GM21381 (cell line): ENCODE data around the gene CYP3A4.
"Not testable (repeated sequence)": the region's sequence is repeated elsewhere in the genome, so short reads cannot be mapped to it uniquely, and the experiment has no call there.

Experiments used
- ATAC-seq: cut with Tn5 transposase; IDR thresholded peaks from one replicate; pipeline ENCODE4 v1.9.1; 2021; ENCODE audit warnings: mild to moderate bottlenecking, moderate library complexity; ENCODE audit not compliant: unreplicated experiment

The CYP3A4 gene

DNA sequence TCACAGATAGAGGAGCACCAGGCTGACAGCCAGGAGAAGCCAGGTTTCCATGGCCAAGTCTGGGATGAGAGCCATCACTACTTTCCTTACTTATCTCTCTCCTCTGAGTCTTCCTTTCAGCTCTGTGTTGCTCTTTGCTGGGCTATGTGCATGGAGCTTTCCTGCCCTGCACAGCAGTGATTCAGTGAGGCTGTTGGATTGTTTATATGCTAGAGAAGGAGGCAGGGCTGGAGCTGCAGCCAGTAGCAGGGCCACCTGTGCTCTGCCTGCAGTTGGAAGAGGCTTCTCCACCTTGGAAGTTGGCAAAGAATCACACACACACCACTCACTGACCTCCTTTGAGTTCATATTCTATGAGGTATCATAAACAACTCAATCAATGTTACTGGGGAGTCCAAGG, at the start of gene CYP3A4:
TSS of gene CYP3A4 (minus strand) at position 178 of the 400 bp plus-strand sequence. CDS start at position 75, 103 bp downstream.
- no peak for ATAC-seq

- no peak for ATAC-seq
Measured at GRCh38 chr7:99833289-99833877, 49.4 kb upstream of the CYP3A4 start.

DNA sequence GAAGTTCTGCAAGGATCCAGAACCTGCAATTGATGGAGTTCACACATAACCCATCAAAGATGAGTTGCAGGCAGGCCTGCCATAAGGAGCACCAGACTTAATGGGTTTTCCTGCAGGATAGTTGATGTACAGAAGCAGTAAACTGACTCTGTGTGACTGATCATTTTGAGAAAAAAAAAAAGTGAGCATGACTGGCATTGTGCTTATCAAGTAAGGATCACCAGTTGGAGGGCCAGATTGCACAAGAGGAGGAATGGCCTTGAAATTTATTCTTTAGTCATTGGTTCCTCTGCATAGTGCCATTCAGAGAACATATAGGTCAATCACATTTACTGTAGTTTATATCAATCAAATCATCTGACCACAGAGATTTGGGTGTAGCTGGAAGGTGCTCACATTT, 47.6 kb upstream of the CYP3A4 start:
- ATAC-seq = no peak

DNA sequence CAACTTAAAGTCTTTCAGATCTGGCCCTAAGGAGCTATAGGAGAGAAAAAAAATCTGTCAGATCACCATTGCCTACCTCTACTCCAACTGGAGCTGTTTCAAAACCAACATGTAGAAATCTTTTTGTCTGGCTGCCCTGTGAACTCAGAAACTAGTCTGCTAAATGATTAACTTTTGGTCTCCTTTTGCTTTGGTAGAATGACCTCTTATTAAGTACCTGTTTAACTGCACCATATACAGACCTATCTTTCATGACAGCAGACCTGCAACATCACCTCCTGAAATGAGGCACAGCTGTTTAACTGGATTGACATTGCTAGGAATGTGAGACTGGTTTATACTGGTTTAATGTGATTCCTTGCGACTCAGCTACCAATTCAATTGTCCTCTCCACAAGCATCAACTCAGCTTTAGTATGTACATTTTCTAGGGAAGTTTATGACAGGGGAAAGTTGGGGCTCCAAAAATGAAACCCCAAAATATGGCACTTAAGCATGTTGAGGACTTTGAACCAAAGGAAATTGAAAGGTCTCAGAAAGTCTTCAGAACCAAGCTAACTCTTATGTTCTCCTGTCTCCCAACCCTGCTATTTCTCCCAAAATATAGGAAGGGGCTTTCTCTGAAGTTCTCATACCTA, 45.7 kb upstream of the CYP3A4 start:
- no peak for ATAC-seq

DNA sequence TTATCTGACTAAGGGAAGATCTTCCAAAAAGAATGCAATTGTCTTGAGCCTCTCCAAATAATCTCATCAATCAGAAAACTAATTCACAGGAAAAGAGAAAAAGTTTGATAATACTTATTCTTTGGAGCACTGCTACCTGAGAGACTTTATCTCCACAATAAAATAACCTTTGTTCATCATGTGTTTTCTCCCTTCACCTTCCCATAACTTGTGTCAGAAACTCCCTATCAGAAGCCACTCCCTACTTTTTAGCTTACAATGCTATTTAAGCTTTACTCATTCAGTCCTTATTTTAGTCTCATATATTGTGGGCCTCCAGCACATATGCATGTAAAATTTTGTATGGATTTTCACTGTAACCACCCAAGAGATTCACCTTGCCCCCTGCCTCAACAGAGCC, 44.8 kb upstream of the CYP3A4 start:
- ATAC-seq = no peak

DNA sequence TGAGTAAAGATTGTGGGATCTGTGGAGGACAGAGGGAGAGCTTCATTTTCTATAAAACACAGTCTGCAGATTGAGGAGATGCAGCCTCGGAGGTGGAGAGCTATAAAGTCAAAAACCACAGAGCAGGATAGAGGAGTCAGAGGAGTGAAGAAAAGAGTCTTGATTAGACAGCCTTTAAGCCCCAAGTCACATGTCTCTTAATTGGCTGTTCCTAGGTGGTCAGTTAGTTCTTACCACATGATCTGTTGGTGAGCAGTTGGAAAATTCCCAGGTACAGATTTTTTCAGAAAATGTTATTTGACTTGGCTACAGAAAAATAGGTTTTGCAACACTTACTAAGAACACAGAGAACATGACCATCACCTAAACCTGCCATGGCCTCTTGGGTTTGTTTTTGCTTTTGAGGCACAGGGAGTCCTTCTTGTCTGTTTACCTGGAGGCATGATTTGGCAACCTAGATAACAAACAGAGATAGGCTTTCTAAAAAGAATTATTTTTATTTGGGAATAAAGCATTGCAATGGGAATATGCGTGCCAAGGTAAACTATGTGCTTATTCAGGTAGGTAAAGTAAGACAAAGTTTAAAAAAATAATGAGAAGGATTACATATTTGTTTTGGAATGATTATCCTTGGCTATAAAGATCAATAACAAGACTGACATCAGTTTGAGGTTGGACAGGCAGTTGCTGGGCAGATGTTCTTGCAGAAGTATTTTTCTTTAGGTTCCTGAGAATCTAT, 43.2 kb upstream of the CYP3A4 start:
- ATAC-seq = no peak

- ATAC-seq = no peak
Measured at GRCh38 chr7:99825873-99826272, 41.9 kb upstream of the CYP3A4 start.

DNA sequence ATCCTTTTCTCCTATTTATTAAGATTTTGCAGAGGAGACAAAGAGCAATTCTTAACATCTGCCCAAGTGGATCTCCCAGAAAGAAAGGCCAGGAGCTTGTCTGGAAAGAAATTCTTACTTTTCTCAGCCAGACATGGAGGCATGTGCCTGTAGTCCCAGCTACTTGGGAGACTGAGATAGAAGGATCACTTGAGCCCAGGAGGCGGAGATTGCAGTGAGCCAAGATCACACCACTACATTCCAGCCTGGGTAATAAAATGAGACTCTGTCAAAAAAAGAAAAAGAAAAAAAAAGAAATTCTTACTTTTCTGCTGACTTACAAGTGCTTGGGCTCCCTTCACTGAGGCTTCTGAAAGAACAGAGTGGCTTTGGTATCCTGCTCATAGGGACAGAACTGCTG, 41.5 kb upstream of the CYP3A4 start:
- no peak for ATAC-seq

GRCh38 chr7:99824091-99824490, 40.1 kb upstream of the CYP3A4 start:
- ATAC-seq = no peak

GRCh38 chr7:99822731-99823718, 39.0 kb upstream of the CYP3A4 start:
- ATAC-seq = no peak

DNA sequence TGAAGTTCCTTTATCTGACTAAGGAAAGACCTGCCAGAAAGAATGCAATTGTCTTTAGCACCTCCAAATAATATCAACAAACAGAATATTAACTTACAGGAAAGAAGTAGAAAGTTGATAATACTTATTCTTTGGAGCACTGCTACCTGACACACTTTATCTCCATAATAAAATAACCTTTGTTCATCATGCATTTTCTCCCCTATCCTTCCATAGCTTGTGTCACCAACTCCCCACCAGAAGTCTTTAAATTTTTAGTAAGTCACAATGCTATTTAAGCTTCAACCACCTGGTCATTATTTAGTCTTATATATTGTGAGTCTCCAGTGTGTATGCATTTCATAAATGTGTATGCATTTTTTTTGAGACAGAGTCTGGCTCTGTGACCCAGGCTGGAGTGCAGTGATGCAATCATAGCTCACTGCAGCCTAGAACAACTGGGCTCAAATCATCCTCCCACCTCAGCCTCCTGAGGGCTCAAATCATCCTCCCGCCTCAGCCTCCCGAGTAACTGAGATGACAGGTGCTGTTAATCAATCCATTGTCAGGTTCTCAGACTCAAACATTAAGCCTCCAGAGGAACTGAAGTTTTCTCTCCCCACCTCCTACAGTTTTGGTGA, 36.5 kb upstream of the CYP3A4 start:
- ATAC-seq = no peak

DNA sequence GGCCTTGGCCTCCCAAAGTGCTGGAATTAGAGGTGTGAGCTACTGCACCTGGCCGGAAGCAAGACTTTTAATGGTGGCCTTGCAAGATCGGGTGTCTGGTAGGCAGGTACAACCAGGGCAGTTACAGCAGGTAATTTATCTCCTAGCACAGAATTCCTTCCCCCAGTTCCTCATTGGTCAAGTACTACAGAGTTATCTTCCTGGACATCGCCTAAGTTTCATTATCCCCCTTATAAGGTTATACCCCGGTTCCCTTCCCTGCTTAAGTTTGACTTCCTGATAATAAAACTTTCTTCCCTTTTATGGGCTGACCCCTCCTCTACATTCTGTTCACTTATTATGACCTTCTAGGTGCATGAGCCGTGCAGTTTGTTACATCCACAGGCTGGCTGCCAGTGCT, 24.8 kb upstream of the CYP3A4 start:
- ATAC-seq = no peak

DNA sequence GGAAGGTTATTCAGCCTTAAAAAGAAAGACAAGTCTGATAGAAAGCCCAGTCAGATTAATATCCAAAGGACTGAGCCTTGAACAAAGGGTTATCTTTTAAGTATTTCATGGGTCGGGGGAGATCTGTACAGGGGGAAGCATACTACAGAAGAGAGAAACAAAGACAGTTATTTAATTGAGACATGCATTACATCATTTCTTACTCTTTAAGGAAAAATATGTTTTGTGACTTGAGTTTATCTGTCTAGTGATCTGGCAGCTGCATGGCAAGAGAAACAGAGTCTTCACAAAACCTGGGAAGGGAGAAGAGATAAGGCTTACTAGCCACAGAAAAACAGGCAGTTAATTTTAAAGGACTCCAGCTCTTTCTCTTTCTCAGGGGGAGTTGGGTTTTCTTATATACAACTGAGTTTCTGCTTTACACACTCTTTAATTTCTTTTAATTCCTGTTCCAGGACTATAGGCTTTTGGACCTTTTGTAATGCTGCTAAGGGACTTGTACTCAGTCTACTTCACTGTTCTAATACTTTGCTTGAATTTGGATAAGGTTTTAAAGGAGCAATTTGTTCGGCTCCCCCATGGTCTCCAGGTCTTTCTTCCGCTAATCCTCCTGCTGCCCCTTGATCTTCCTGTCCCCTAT, 23.0 kb upstream of the CYP3A4 start:
- no peak for ATAC-seq

DNA sequence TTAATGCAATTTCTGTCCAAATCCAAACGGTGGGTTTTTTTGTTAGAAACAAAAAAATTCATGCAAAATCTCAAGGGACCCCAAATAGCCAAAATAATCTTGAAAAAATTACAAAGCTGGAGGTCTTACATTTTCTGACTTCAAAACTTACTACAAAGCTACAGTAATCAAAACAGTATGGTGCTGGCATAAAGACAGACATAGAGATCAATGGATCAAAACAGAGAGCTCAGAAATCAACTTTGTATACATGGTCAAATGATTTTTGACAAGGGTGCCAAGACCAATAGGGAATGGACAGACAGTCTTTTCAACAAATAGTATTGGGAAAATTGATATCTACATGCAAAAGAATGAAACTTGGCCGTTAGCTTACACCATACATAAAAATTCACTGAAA, 21.7 kb upstream of the CYP3A4 start:
- no peak for ATAC-seq

DNA sequence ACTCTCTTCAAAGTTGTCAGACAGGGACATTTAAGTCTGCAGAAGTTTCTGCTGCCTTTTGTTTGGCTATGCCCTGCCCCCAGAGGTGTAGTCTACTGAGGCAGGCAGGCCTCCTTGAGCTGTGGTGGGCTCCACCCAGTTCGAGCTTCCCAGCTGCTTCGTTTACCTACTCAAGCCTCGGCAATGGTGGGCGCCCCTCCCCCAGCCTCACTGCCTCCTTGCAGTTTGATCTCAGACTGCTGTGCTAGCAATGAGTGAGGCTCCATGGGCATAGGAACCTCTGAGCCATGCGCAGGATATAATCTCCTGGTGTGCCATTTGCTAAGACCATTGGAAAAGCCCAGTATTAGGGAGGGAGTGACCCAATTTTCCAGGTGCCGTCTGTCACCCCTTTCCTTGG, 19.1 kb upstream of the CYP3A4 start:
- ATAC-seq = not testable (repeated sequence)

- ATAC-seq = not testable (repeated sequence)
Measured at GRCh38 chr7:99801407-99801806, 17.4 kb upstream of the CYP3A4 start.

- ATAC-seq = no peak
Measured at GRCh38 chr7:99798972-99799371, 15.0 kb upstream of the CYP3A4 start.

DNA sequence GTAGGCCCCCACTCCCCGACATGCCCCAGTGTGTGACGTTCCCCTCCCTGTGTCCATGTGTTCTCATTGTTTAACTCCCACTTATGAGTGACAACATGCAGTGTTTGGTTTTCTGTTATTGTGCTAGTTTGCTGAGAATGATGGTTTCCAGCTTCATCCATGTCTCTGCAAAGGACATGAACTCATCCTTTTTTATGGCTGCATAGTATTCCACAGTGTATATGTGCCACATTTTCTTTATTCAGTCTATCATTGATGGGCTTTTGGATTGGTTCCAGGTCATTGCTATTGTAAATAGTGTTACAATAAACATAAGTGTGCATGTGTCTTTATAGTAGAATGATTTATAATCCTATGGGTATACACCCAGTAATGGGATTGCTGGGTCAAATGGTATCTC, 11.9 kb upstream of the CYP3A4 start:
- not testable (repeated sequence) for ATAC-seq

DNA sequence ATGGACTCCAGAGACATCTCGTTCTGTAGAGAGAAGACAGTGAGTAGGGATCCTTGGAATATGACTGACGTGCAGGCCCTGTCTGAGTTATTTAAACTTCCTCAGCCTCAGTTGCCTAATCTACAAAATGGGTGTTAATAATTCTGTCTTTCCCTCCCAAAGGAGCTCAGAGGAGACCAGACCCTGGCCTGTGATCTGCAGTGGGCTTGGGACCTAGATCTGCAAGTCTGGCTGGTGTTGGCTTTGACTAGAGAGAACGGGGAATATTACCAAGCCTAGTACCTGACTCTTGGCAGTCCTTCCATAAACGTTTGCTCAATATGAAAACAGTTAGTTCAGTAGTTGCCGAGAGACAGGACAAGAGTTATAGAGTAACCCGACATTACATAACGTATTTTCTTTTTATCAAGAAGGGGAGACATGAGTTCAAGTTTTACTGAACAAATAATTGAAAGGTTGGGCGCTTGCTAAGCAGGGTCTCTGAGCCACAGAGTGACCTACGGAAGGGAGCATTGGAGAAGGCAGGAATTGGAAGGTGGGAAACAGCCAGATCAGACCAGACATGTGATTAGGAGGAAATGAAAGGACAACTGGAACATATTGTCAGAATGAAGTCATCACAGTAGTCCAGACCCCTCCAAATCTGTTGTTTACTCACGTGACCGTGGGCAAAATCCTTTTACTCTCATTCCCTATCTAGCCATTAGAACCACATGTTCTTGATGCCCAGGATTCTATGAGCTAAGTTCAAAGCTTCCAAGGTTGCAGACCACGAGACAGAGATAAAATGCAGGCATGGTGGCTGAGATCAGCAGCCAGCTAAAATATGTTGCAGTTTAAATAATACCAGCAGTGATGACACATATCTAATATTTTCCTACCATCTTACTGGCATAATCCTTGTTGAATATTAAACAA, 10.9 kb upstream of the CYP3A4 start:
- ATAC-seq = no peak
